Loucy (cell line): Measurements from ENCODE around the gene ARSK.
"Not testable (repeated sequence)": the region's sequence is repeated elsewhere in the genome, so short reads cannot be mapped to it uniquely, and the experiment has no call there.

Source experiments
- H2AFZ ChIP-seq: fragments of 200-600 bp; sonication (generic); 2 replicates; pipeline ENCODE4 v1.6.0; 2016; ENCODE audit warnings: antibody characterized with exemption, mild to moderate bottlenecking, low read length, moderate library complexity
- H3F3A ChIP-seq: fragments of 200-600 bp; 2 replicates; pipeline ENCODE4 v1.6.0; 2016; ENCODE audit warnings: antibody characterized with exemption, low read depth, mild to moderate bottlenecking
- H3K27me3 ChIP-seq: fragments of 200-600 bp; sonication (generic); 2 replicates; pipeline ENCODE4 v1.6.1; 2014; ENCODE audit warnings: low read length, mild to moderate bottlenecking; ENCODE audit not compliant: insufficient read depth, poor library complexity, severe bottlenecking
- H3K36me3 ChIP-seq: fragments of 200-600 bp; sonication (generic); 2 replicates; pipeline ENCODE4 v1.6.1; 2016; ENCODE audit warnings: low read length; ENCODE audit not compliant: insufficient read depth
- H3K4me1 ChIP-seq: fragments of 200-600 bp; sonication (generic); 2 replicates; pipeline ENCODE4 v1.5.1; 2014; ENCODE audit warnings: low read length, mild to moderate bottlenecking; ENCODE audit not compliant: insufficient read depth, poor library complexity, severe bottlenecking
- H3K4me2 ChIP-seq: fragments of 200-600 bp; sonication (generic); 2 replicates; pipeline ENCODE4 v1.6.0; 2014; ENCODE audit warnings: antibody characterized with exemption, low read length, low read depth, mild to moderate bottlenecking; ENCODE audit not compliant: poor library complexity, severe bottlenecking
- H3K4me3 ChIP-seq: fragments of 200-600 bp; sonication (generic); 2 replicates; pipeline ENCODE4 v1.5.1; 2014; ENCODE audit warnings: low read length, mild to moderate bottlenecking, mixed read lengths; ENCODE audit not compliant: poor library complexity, severe bottlenecking
- H3K79me2 ChIP-seq: fragments of 200-600 bp; sonication (generic); 2 replicates; pipeline ENCODE4 v1.6.1; 2014; ENCODE audit warnings: low read length; ENCODE audit not compliant: insufficient read depth
- H3K9ac ChIP-seq: fragments of 200-600 bp; sonication (generic); 2 replicates; pipeline ENCODE4 v1.6.0; 2014; ENCODE audit warnings: mild to moderate bottlenecking, low read depth, low read length, moderate library complexity; ENCODE audit not compliant: poor library complexity, severe bottlenecking
- H3K9me2 ChIP-seq: fragments of 200-600 bp; sonication (generic); replicated peaks from 2 replicates; pipeline ENCODE4 v1.6.1; 2016; ENCODE audit warnings: low read depth, low read length, mixed read lengths
- H3K9me3 ChIP-seq: fragments of 200-600 bp; sonication (generic); 2 replicates; pipeline ENCODE4 v1.6.1; 2014; ENCODE audit warnings: mild to moderate bottlenecking, antibody characterized with exemption, low read length, low read depth; ENCODE audit not compliant: insufficient read depth
- H4K20me1 ChIP-seq: fragments of 200-600 bp; sonication (generic); 2 replicates; pipeline ENCODE4 v1.6.0; 2014; ENCODE audit warnings: antibody characterized with exemption, low read length, mild to moderate bottlenecking; ENCODE audit not compliant: insufficient read depth, poor library complexity, severe bottlenecking
- EZH2phosphoT487 ChIP-seq: fragments of 200-600 bp; IDR thresholded peaks from 2 replicates; pipeline ENCODE4 v1.6.1; 2018; ENCODE audit warnings: antibody characterized with exemption, mild to moderate bottlenecking, moderate library complexity, borderline replicate concordance
- TF ChIP-seq, protein P1 (sequence below): fragments of 200-600 bp; sonication (generic); conservative IDR thresholded peaks from 2 replicates; pipeline ENCODE4 v1.5.1; 2014; ENCODE audit warnings: mild to moderate bottlenecking, antibody characterized with exemption, low read length

Gene ARSK

GRCh38 chr5:95630394-95630917 is 75.6 kb downstream of the ARSK start:
- Histone ChIP-seq H3K9me2 (no peaks in the 10 kb centered on the region), H4K20me1 (no peaks in the 10 kb centered on the region), H3K9me3 (no peaks in the 10 kb centered on the region), H2AFZ (no peak overlapping the region), H3K79me2 (no peaks in the 10 kb centered on the region), H3K27me3 (no peaks in the 10 kb centered on the region), H3K36me3 (no peaks in the 10 kb centered on the region), H3K4me3 (no peak overlapping the region), H3K4me1 (peaks cover 20% of the 10 kb centered on the region), H3F3A (0 out of 2 replicates have a peak, but pooled peaks cover 3% of the 10 kb centered on the region), H3K9ac (no peak overlapping the region), H3K4me2 (no peak overlapping the region)
- TF ChIP-seq, protein P1, sequence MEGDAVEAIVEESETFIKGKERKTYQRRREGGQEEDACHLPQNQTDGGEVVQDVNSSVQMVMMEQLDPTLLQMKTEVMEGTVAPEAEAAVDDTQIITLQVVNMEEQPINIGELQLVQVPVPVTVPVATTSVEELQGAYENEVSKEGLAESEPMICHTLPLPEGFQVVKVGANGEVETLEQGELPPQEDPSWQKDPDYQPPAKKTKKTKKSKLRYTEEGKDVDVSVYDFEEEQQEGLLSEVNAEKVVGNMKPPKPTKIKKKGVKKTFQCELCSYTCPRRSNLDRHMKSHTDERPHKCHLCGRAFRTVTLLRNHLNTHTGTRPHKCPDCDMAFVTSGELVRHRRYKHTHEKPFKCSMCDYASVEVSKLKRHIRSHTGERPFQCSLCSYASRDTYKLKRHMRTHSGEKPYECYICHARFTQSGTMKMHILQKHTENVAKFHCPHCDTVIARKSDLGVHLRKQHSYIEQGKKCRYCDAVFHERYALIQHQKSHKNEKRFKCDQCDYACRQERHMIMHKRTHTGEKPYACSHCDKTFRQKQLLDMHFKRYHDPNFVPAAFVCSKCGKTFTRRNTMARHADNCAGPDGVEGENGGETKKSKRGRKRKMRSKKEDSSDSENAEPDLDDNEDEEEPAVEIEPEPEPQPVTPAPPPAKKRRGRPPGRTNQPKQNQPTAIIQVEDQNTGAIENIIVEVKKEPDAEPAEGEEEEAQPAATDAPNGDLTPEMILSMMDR = no peak
- TF ChIP-seq EZH2phosphoT487 = no peak

- Histone ChIP-seq H3F3A (0 out of 2 replicates have a peak, but pooled peaks cover 3% of the 10 kb centered on the region), H3K9me2 (no peaks in the 10 kb centered on the region), H3K4me1 (peaks cover 20% of the 10 kb centered on the region), H4K20me1 (no peaks in the 10 kb centered on the region), H3K36me3 (no peaks in the 10 kb centered on the region), H3K9me3 (no peaks in the 10 kb centered on the region), H3K4me3 (peak overlapping the region; percentile 35), H3K79me2 (no peaks in the 10 kb centered on the region), H3K9ac (no peak overlapping the region), H2AFZ (peak overlapping the region; percentile 90), H3K4me2 (peak overlapping the region; percentile 60), H3K27me3 (no peaks in the 10 kb centered on the region)
- TF ChIP-seq, protein P1 = no peak
- TF ChIP-seq EZH2phosphoT487 = no peak
These were observed 76.5 kb downstream of the ARSK start for GRCh38 chr5:95631255-95631958.

DNA sequence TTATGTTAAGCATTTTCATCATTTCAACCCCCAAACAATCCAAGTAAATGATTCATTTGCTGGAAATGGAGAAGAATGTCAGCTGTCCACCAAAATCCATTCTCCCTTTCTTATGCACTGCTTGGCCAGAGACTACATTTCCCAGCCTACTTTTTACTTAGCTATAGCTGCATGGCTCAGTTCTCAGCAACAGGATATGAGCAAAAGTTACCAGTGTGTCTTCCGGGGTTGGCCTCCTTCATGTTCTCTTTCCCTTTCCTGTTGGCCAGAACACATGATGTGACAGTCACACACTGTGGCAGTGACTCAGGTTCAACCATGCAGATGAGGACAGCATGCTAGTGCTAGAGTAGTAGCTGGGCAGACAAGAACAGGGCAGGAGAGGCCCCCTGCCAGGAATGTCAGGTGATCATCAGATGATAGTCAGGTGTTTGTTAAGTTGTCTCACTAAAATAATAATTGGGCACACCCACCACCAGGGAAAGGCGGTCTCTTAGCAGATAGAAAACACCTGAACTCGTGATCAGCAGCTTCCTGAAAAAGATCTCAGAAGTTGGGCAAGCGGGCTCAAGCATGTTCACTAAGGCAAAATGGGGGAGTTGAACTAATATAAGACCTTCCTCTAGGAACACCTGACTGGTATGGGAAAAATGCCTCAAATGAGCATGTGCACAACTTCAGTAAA is 77.2 kb downstream of the ARSK start:
- H3F3A ChIP-seq = 0 out of 2 replicates have a peak, but pooled peaks cover 3% of the 10 kb centered on the region
- H3K4me2 ChIP-seq = peak overlapping the region; percentile 60
- H3K79me2 ChIP-seq = no peaks in the 10 kb centered on the region
- no peaks in the 10 kb centered on the region for H3K36me3 ChIP-seq
- H3K27me3 ChIP-seq = no peaks in the 10 kb centered on the region
- H3K4me1 ChIP-seq = peaks cover 20% of the 10 kb centered on the region
- no peaks in the 10 kb centered on the region for H3K9me2 ChIP-seq
- H3K4me3 ChIP-seq = peak overlapping the region; percentile 35
- H3K9me3 ChIP-seq = no peaks in the 10 kb centered on the region
- no peaks in the 10 kb centered on the region for H4K20me1 ChIP-seq
- no peak overlapping the region for H3K9ac ChIP-seq
- TF ChIP-seq EZH2phosphoT487 = no peak
- TF ChIP-seq, protein P1 = no peak
- peak overlapping the region; percentile 90 for H2AFZ ChIP-seq

DNA sequence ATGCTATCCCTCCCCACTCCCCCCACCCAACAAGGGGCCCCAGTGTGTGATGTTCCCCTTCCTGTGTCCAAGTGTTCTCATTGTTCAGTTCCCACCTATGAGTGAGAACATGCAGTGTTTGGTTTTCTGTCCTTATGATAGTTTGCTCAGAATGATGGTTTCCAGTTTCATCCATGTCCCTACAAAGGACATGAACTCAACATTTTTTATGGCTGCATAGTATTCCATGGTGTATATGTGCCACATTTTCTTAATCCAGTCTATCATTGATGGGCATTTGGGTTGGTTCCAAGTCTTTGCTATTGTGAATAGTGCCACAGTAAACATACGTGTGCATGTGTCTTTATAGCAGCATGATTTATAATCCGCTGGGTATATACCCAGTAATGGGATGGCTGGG is 78.0 kb downstream of the ARSK start:
- not testable (repeated sequence) for H3F3A ChIP-seq, H3K9me2 ChIP-seq, H3K4me2 ChIP-seq, H3K9ac ChIP-seq, H2AFZ ChIP-seq, H3K4me3 ChIP-seq, H3K79me2 ChIP-seq, H3K36me3 ChIP-seq, H3K9me3 ChIP-seq, H4K20me1 ChIP-seq, H3K27me3 ChIP-seq
- peaks cover 20% of the 10 kb centered on the region for H3K4me1 ChIP-seq
